ENCODE data around the gene RXRA.

GRCh38 chr9:134293031-134293521, 33.2 kb upstream of the RXRA start:
- TF ChIP-seq POLR2A (IDR thresholded peaks at IDR 0.05) (no peak), CTCF (IDR thresholded peaks at IDR 0.05) (no peak)
